ENCODE results near the gene KCNA1.

KCNA1 gene

GRCh38 chr12:4951083-4951482 lies 41.4 kb downstream of the KCNA1 start:
- no peak overlapping the region for H3K9ac ChIP-seq (ENCODE audit: low read length)
- no peak overlapping the region for H2AFZ ChIP-seq (ENCODE audit: low read length)
- H3K9me3 ChIP-seq (ENCODE audit: low read length) = no peaks in the 10 kb centered on the region
- H3K27ac ChIP-seq (ENCODE audit: low read depth, low read length, poor library complexity, severe bottlenecking) = no peak overlapping the region
- H3K4me1 ChIP-seq (ENCODE audit: insufficient read depth, low read length, severe bottlenecking) = no peaks in the 10 kb centered on the region
- TF ChIP-seq CTCF (IDR thresholded peaks at IDR 0.05; ENCODE audit: low read length) = no peak
- no peak for TF ChIP-seq EZH2 (IDR thresholded peaks at IDR 0.05; ENCODE audit: borderline replicate concordance, low read length)
- H3K36me3 ChIP-seq (ENCODE audit: insufficient read depth, low read length) = no peaks in the 10 kb centered on the region
- H3K4me2 ChIP-seq (ENCODE audit: low read length) = no peak overlapping the region
- peaks cover 13% of the 10 kb centered on the region; the same call in 1 of the 2 replicates for H3K27me3 ChIP-seq (ENCODE audit: insufficient read depth, low read length)
- H3K79me2 ChIP-seq (ENCODE audit: insufficient read depth, low read length) = no peaks in the 10 kb centered on the region
- no peaks in the 10 kb centered on the region for H4K20me1 ChIP-seq (ENCODE audit: insufficient read depth, low read length)
- H3K9me2 ChIP-seq (ENCODE audit: low read depth, low read length) = no peaks in the 10 kb centered on the region
- H3K4me3 ChIP-seq (ENCODE audit: low read depth, low read length, poor library complexity, severe bottlenecking) = no peak overlapping the region
- H3F3A ChIP-seq (ENCODE audit: insufficient read depth, low read length) = no peaks in the 10 kb centered on the region

- H3K4me3 ChIP-seq (ENCODE audit: low read depth, low read length, poor library complexity, severe bottlenecking) = no peak overlapping the region
- no peak overlapping the region for H3K4me2 ChIP-seq (ENCODE audit: low read length)
- H3K79me2 ChIP-seq (ENCODE audit: insufficient read depth, low read length) = no peaks in the 10 kb centered on the region
- no peak for TF ChIP-seq CTCF (IDR thresholded peaks at IDR 0.05; ENCODE audit: low read length)
- no peak for TF ChIP-seq EZH2 (IDR thresholded peaks at IDR 0.05; ENCODE audit: borderline replicate concordance, low read length)
- no peaks in the 10 kb centered on the region for H3K36me3 ChIP-seq (ENCODE audit: insufficient read depth, low read length)
- no peak overlapping the region for H3K27ac ChIP-seq (ENCODE audit: low read depth, low read length, poor library complexity, severe bottlenecking)
- H2AFZ ChIP-seq (ENCODE audit: low read length) = no peak overlapping the region
- no peaks in the 10 kb centered on the region for H3K4me1 ChIP-seq (ENCODE audit: insufficient read depth, low read length, severe bottlenecking)
- H3F3A ChIP-seq (ENCODE audit: insufficient read depth, low read length) = no peaks in the 10 kb centered on the region
- peaks cover 10% of the 10 kb centered on the region; the same call in 1 of the 2 replicates for H3K27me3 ChIP-seq (ENCODE audit: insufficient read depth, low read length)
- no peaks in the 10 kb centered on the region for H3K9me3 ChIP-seq (ENCODE audit: low read length)
- H3K9me2 ChIP-seq (ENCODE audit: low read depth, low read length) = no peaks in the 10 kb centered on the region
- H4K20me1 ChIP-seq (ENCODE audit: insufficient read depth, low read length) = no peaks in the 10 kb centered on the region
- no peak overlapping the region for H3K9ac ChIP-seq (ENCODE audit: low read length)
Measured at GRCh38 chr12:4951601-4952000, 41.9 kb downstream of the KCNA1 start.

- no peak overlapping the region for H3K4me3 ChIP-seq (ENCODE audit: low read depth, low read length, poor library complexity, severe bottlenecking)
- no peaks in the 10 kb centered on the region for H3K9me2 ChIP-seq (ENCODE audit: low read depth, low read length)
- no peak overlapping the region for H2AFZ ChIP-seq (ENCODE audit: low read length)
- no peaks in the 10 kb centered on the region for H4K20me1 ChIP-seq (ENCODE audit: insufficient read depth, low read length)
- H3K79me2 ChIP-seq (ENCODE audit: insufficient read depth, low read length) = no peaks in the 10 kb centered on the region
- no peak overlapping the region for H3K27ac ChIP-seq (ENCODE audit: low read depth, low read length, poor library complexity, severe bottlenecking)
- H3K27me3 ChIP-seq (ENCODE audit: insufficient read depth, low read length) = peaks cover 6% of the 10 kb centered on the region
- no peaks in the 10 kb centered on the region for H3K36me3 ChIP-seq (ENCODE audit: insufficient read depth, low read length)
- no peak overlapping the region for H3K9ac ChIP-seq (ENCODE audit: low read length)
- H3K9me3 ChIP-seq (ENCODE audit: low read length) = no peaks in the 10 kb centered on the region
- no peaks in the 10 kb centered on the region for H3K4me1 ChIP-seq (ENCODE audit: insufficient read depth, low read length, severe bottlenecking)
- H3K4me2 ChIP-seq (ENCODE audit: low read length) = no peak overlapping the region
- H3F3A ChIP-seq (ENCODE audit: insufficient read depth, low read length) = no peaks in the 10 kb centered on the region
- TF ChIP-seq CTCF (IDR thresholded peaks at IDR 0.05; ENCODE audit: low read length) (no peak), EZH2 (IDR thresholded peaks at IDR 0.05; ENCODE audit: borderline replicate concordance, low read length) (no peak)
Measured at GRCh38 chr12:4954621-4955354, 45.1 kb downstream of the KCNA1 start.

Measured in OCI-LY1 (cell line).